Activated CD8-positive, alpha-beta T cell treated with anti-CD3 and anti-CD28 coated beads, Interleukin-2, amount 10 ng/mL, durations not matched to agents 7 days and 5 days (primary cell): ENCODE data around the gene NDUFAF3. TPM values are rescaled to one million over a fixed set of nuclear protein-coding genes. Genes with fewer than 3 reads are reported as not detected.
A peak's percentile ranks its signal among the peaks of the same experiment; 100 is the strongest.

Source experiments
- ATAC-seq: fragments of 150-1000 bp; cut with Tn5 transposase; one replicate; pipeline ENCODE4 v1.10.0; 2021; ENCODE audit warnings: moderate library complexity
- CTCF ChIA-PET: fragments of 350-600 bp; sonication (Branson Sonifier 250); formaldehyde crosslinking; loops from one replicate; lab custom pipeline; 2021; ENCODE audit warnings: antibody characterized with exemption; lab: Charles Lee
- POLR2A ChIA-PET: fragments of 350-600 bp; sonication (Branson Sonifier 250); formaldehyde crosslinking; loops from one replicate; lab custom pipeline; 2021; ENCODE audit warnings: antibody characterized with exemption; lab: Charles Lee
- DNase-seq: peaks from one replicate; pipeline ENCODE4 v3.0.0-alpha.2; 2020
- H3K27ac Mint-ChIP-seq: one replicate; pipeline ENCODE4 v1.8.0; 2021; ENCODE audit warnings: mild to moderate bottlenecking, mixed read lengths
- H3K27me3 Mint-ChIP-seq: one replicate; pipeline ENCODE4 v1.8.0; 2021; ENCODE audit warnings: low read depth, mixed read lengths
- H3K36me3 Mint-ChIP-seq: one replicate; pipeline ENCODE4 v1.8.0; 2021; ENCODE audit warnings: low read depth, mixed read lengths
- H3K4me1 Mint-ChIP-seq: one replicate; pipeline ENCODE4 v1.8.0; 2021; ENCODE audit warnings: low read depth, mixed read lengths
- H3K4me3 Mint-ChIP-seq: one replicate; pipeline ENCODE4 v1.8.0; 2021; ENCODE audit warnings: mild to moderate bottlenecking, mixed read lengths
- H3K9me3 Mint-ChIP-seq: one replicate; pipeline ENCODE4 v1.8.0; 2022; ENCODE audit warnings: mixed read lengths; ENCODE audit not compliant: insufficient read depth
- total RNA-seq, 2 experiments: library from RNA; stranded (reverse); gene quantifications; one replicate each; pipeline ENCODE4 v1.2.3, GENCODE V29; 2021

NDUFAF3 gene
- total RNA-seq, 2 experiments from 2014 or later, result 92.1 to 93.7 TPM

DNA sequence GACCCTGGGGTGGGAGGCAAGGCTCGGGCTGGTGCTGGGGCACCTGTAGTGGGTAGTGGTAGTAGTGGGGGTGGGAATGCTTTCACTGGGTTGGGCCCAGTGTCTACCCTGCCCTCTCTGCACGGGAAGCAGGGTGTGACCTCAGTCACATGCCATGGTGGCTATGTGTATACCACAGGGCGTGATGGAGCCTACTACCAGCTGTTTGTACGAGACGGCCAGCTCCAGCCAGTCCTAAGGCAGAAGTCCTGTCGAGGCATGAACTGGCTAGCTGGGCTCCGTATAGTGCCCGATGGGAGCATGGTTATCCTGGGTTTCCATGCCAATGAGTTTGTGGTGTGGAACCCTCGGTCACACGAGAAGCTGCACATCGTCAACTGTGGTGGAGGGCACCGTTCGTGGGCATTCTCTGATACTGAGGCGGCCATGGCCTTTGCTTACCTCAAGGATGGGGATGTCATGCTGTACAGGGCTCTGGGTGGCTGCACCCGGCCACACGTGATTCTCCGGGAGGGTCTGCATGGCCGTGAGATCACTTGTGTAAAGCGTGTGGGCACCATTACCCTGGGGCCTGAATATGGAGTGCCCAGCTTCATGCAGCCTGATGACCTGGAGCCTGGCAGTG, 8.7 kb upstream of the NDUFAF3 start:
- ATAC-seq, result no peak
- Mint-ChIP-seq H3K4me1 (peaks cover 36% of the 10 kb centered on the region), H3K9me3 (no peaks in the 10 kb centered on the region), H3K27me3 (no peaks in the 10 kb centered on the region), H3K4me3 (no peak overlapping the region), H3K27ac (no peak overlapping the region), H3K36me3 (peaks cover 41% of the 10 kb centered on the region)
- CTCF ChIA-PET, result interaction anchor here (0.9 to 19.2 kb wide), 4 partner anchors 8 to 277 kb away, joined by 3 to 319 read pairs (median 14); partner anchors contain the start of genes NDUFAF3, P4HTM and QRICH1
- POLR2A ChIA-PET, result interaction anchor here (0.8 to 3.4 kb wide), 2 partner anchors 8 to 115 kb away, joined by 3 to 27 read pairs; partner anchors contain the start of gene NDUFAF3
- no peak for DNase-seq

DNA sequence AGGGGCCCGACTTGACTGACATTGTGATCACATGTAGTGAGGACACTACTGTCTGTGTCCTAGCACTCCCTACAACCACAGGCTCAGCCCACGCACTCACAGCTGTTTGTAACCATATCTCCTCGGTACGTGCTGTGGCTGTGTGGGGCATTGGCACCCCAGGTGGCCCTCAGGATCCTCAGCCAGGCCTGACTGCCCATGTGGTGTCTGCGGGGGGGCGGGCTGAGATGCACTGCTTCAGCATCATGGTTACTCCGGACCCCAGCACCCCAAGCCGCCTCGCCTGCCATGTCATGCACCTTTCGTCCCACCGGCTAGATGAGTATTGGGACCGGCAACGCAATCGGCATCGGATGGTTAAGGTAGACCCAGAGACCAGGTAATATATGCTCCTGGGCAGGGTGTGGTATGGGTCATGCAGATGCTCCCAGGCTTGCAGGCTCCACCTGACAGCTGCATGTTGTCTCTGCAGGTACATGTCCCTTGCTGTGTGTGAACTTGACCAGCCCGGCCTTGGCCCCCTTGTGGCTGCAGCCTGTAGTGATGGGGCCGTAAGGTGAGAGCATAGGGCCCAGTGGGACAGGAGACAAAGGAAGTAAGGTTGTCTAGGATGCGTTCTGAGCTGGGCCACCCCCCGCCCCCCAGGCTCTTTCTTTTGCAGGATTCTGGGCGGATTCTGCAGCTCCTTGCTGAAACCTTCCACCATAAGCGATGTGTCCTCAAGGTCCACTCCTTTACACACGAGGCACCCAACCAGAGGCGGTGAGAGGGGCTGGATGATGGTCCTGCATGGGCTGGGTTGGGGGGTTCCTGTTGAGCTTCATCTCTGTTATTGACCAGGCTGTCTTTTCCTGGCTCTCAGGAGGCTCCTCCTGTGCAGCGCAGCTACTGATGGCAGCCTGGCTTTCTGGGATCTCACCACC, 7.9 kb upstream of the NDUFAF3 start:
- H3K4me1 Mint-ChIP-seq, result peaks cover 34% of the 10 kb centered on the region
- no peak overlapping the region for H3K27ac Mint-ChIP-seq
- DNase-seq, result peak; percentile 67
- ChIA-PET POLR2A (interaction anchor here (0.8 to 3.4 kb wide), 3 partner anchors 7 to 116 kb away, joined by 3 to 27 read pairs (median 3); partner anchors contain the start of gene NDUFAF3), CTCF (interaction anchor here (0.9 to 19.2 kb wide), 4 partner anchors 8 to 278 kb away, joined by 3 to 319 read pairs (median 14); partner anchors contain the start of genes NDUFAF3, P4HTM and QRICH1)
- H3K27me3 Mint-ChIP-seq, result no peaks in the 10 kb centered on the region
- ATAC-seq, result peak; percentile 30
- no peak overlapping the region for H3K4me3 Mint-ChIP-seq
- H3K9me3 Mint-ChIP-seq, result no peaks in the 10 kb centered on the region
- H3K36me3 Mint-ChIP-seq, result peaks cover 43% of the 10 kb centered on the region

DNA sequence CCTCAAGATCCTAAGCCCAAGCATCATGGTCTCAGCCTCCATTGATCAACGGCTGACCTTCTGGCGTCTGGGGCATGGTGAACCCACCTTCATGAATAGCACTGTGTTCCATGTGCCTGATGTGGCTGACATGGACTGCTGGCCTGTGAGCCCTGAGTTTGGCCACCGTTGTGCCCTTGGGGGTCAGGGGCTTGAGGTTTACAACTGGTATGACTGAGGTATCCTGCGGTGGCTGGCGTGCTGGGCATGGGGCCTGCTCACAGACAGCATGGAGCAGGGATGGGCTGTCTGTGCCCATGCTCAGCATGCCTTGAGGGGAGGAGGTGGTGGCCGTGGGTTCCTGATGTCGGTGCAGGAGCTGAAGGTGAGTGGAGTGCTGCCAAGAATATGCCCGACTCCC, 6.8 kb upstream of the NDUFAF3 start:
- Mint-ChIP-seq H3K9me3 (no peaks in the 10 kb centered on the region), H3K4me1 (peaks cover 37% of the 10 kb centered on the region), H3K36me3 (peaks cover 39% of the 10 kb centered on the region), H3K27ac (no peak overlapping the region), H3K4me3 (no peak overlapping the region), H3K27me3 (no peaks in the 10 kb centered on the region)
- DNase-seq (no peak), ATAC-seq (no peak)
- ChIA-PET POLR2A (interaction anchor here (1.0 to 1.5 kb wide), 2 partner anchors 9 to 19 kb away, joined by 3 to 4 read pairs; no protein-coding TSS in a partner anchor), CTCF (interaction anchor here (8.2 to 19.2 kb wide), 2 partner anchors 7 to 24 kb away, joined by 92 to 319 read pairs; partner anchors contain the start of genes P4HTM and WDR6)

DNA sequence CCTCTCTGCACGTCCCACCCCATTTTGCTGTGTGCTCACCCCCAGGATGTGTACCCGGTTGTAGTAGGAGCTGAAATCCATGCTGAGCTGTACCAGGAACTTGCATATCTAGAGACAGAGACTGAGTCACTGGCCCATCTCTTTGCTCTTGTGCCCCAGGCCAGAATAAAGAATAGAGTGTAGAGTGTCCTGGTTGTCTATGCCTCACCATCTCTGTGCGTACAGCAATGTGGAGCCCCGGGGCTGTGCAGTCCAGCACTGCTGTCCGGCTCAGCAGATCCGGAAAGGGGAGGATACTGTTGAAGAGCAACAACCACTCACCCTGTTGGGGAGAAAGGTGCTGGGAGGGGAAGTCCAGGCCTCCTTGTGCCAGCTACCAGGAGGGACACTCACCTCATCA, 6.2 kb upstream of the NDUFAF3 start:
- Mint-ChIP-seq H3K27ac (peak overlapping the region; percentile 27), H3K9me3 (no peaks in the 10 kb centered on the region), H3K36me3 (peaks cover 43% of the 10 kb centered on the region), H3K4me3 (no peak overlapping the region), H3K4me1 (peaks cover 40% of the 10 kb centered on the region), H3K27me3 (no peaks in the 10 kb centered on the region)
- no peak for ATAC-seq
- ChIA-PET CTCF (interaction anchor here (8.2 to 19.2 kb wide), 2 partner anchors 8 to 25 kb away, joined by 92 to 319 read pairs; partner anchors contain the start of genes P4HTM and WDR6), POLR2A (interaction anchor here (1.0 to 8.2 kb wide), 4 partner anchors 8 to 104 kb away, joined by 3 to 160 read pairs (median 4); partner anchors contain the start of gene WDR6)
- DNase-seq, result no peak

DNA sequence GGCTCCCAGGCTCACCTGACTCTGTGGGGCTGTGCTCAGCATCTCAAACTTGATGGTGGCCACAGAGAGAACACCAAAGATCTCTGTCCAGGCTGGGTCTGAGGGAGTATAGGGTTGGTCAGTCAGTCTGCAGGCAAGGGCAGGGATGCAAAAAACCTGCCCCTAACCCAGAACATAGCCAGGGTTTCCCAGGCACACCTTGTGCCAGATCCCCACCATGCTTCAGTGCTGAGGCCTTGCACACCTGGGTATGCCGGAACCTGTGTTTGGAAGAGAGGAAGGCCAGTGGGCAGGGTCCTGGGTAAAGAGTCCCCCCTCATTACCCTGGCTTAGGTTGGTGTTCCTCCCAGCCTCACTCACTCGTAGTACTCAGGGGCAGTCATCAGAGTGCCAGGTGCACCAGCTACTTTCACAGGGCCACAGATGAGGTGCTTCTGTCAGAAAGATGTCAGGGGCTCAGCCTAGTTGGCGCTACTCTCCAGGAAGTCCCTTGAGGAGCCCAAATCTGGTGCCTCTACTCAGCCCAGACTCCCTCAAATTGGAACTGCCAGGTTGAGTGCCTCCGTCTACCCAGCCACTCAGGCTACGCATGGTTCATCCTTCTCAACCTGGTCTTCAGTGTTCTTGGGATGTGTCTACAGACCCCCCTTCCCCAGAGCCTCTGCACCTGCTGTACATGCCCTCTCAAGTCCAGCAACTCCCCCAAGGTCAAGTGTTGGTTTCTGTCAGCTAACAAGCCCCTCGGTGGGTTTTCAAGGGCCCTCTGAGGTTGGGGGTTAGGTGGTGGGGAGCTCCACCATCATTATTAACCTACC, 5.3 kb upstream of the NDUFAF3 start:
- Mint-ChIP-seq H3K4me1 (peaks cover 40% of the 10 kb centered on the region), H3K36me3 (peaks cover 45% of the 10 kb centered on the region), H3K9me3 (no peaks in the 10 kb centered on the region), H3K27me3 (no peaks in the 10 kb centered on the region), H3K4me3 (peak overlapping the region; percentile 97), H3K27ac (peak overlapping the region; percentile 85)
- DNase-seq (no peak), ATAC-seq (no peak)
- CTCF ChIA-PET, result interaction anchor here (2.1 to 19.2 kb wide), 3 partner anchors 9 to 26 kb away, joined by 6 to 319 read pairs (median 92); partner anchors contain the start of genes IMPDH2, P4HTM and WDR6
- POLR2A ChIA-PET, result interaction anchor here (0.5 to 8.2 kb wide), 8 partner anchors 10 to 103 kb away, joined by 3 to 160 read pairs (median 3); partner anchors contain the start of genes P4HTM, QRICH1 and WDR6

DNA sequence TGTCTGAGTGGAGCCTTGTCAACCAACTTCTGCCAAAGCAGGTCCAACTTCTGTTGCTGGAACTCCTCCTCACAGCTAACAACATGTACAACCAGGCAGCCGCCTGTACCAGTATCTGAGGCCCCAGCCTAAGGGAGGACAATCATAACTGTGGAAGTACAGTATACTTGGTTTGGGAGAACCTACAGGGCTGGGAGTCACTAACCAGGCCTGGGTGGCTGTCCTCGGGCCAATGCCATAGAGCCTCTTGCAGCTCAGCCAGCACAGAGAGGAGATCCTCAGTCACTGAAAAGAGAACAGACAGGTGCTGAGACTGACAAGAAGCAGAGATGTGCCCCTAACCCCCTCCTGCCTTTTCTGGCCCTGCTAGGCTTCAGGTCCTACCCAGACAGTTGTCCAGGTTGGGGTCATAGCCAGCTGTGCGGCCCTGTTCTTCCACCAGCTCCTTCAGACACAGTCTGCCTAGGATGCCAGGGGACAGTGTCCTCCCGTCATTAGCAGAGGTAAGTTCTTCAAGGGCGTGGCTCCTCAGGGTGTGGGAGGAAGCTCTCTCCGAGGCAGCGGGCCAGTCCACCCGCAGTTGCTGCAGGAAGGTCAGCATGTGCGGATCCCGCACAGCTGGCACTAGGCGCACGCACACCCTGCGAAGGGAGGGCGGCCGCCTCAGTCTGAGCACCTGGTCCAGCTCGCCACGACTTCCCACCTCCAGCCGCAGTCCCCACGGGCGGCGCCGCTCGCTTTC, 4.5 kb upstream of the NDUFAF3 start:
- ChIA-PET CTCF (interaction anchor here (1.0 to 19.2 kb wide), 4 partner anchors 9 to 77 kb away, joined by 3 to 319 read pairs (median 49); partner anchors contain the start of genes IMPDH2, P4HTM and WDR6), POLR2A (interaction anchor here (0.5 to 8.2 kb wide), 9 partner anchors 8 to 98 kb away, joined by 3 to 160 read pairs (median 3); partner anchors contain the start of genes IMPDH2, P4HTM, QRICH1 and WDR6)
- peaks cover 37% of the 10 kb centered on the region for H3K4me1 Mint-ChIP-seq
- H3K4me3 Mint-ChIP-seq, result peak overlapping the region; percentile 97
- peaks cover 39% of the 10 kb centered on the region for H3K36me3 Mint-ChIP-seq
- no peaks in the 10 kb centered on the region for H3K9me3 Mint-ChIP-seq
- no peaks in the 10 kb centered on the region for H3K27me3 Mint-ChIP-seq
- peak overlapping the region; percentile 85 for H3K27ac Mint-ChIP-seq
- peak; percentile 46 for DNase-seq
- no peak for ATAC-seq

DNA sequence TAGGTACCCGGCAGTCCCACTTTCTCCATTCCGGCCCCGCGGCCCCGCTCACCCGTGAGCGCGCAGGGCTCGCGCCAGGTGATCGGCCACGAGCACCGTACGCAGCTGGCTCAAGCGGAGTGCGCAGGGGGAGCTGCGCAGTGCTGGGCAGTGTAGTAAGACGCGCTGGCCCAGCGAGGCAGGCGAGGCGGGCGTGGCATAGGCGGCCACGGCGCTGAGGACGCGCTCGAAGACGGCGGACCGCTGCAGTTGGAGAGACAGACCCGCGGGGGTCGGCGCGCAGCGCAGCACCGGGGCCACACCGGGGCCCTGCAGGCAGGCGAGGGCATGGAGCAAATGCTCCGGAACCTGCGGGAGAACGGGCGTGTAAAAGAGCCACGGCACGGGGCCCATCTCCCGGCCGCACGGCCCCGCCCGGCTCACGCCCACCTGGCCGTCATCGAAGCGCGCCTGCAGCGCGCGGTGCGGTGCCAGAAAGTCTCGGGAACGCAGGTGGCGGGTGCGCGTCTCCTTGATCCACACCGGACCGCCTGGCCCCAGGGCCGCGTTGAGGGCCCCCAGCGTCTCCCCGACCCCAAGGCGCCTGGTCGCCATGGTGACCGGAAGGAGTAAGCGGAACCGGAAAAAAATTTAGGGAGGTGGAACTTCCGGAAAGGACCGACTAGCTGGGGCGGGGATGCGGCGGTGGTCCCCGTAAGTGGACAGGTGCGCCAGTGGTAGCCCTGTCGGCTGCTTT, 3.8 kb upstream of the NDUFAF3 start, which contains the start of gene DALRD3:
Gene DALRD3, minus strand, starts transcription at position 610 of the 736 bp plus-strand sequence. Its CDS starts 16 bp downstream, at position 594.
- ChIA-PET POLR2A (interaction anchor here (0.7 to 8.2 kb wide), 8 partner anchors 8 to 99 kb away, joined by 3 to 160 read pairs (median 30); partner anchors contain the start of genes IMPDH2, P4HTM, QRICH1 and WDR6), CTCF (interaction anchor here (1.0 to 19.2 kb wide), 4 partner anchors 10 to 76 kb away, joined by 3 to 319 read pairs (median 49); partner anchors contain the start of genes IMPDH2, P4HTM and WDR6)
- Mint-ChIP-seq H3K4me1 (peaks cover 43% of the 10 kb centered on the region), H3K9me3 (no peaks in the 10 kb centered on the region), H3K36me3 (peaks cover 45% of the 10 kb centered on the region), H3K4me3 (peak within 1 kb of the TSS; percentile 97), H3K27me3 (no peaks in the 10 kb centered on the region), H3K27ac (peak within 1 kb of the TSS; percentile 89)
- DNase-seq (peak; percentile 73), ATAC-seq (peak; percentile 15)

DNA sequence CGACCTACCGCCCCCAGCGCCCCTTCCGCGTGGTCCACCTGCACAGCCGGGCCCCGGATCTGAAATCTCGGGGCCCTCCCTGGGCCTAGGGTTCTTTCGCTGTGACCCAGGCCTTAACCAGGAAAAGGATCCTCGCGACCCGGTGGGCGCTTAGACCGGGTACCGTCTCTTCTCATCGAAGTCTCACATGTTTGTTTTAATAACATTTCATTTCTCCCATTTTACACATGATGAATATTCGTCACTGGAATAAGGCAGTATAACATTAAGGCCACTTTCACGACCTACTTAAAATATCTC, 3.3 kb upstream of the NDUFAF3 start:
- ChIA-PET POLR2A (interaction anchor here (3.9 to 8.2 kb wide), 5 partner anchors 10 to 75 kb away, joined by 22 to 160 read pairs (median 57); partner anchors contain the start of genes IMPDH2, P4HTM, QRICH1 and WDR6), CTCF (interaction anchor here (2.1 to 19.2 kb wide), 3 partner anchors 11 to 28 kb away, joined by 6 to 319 read pairs (median 92); partner anchors contain the start of genes IMPDH2, P4HTM and WDR6)
- H3K36me3 Mint-ChIP-seq, result peaks cover 49% of the 10 kb centered on the region
- DNase-seq, result no peak
- H3K9me3 Mint-ChIP-seq, result no peaks in the 10 kb centered on the region
- peak overlapping the region; percentile 97 for H3K4me3 Mint-ChIP-seq
- peak overlapping the region; percentile 89 for H3K27ac Mint-ChIP-seq
- H3K4me1 Mint-ChIP-seq, result peaks cover 46% of the 10 kb centered on the region
- ATAC-seq, result no peak
- H3K27me3 Mint-ChIP-seq, result no peaks in the 10 kb centered on the region

DNA sequence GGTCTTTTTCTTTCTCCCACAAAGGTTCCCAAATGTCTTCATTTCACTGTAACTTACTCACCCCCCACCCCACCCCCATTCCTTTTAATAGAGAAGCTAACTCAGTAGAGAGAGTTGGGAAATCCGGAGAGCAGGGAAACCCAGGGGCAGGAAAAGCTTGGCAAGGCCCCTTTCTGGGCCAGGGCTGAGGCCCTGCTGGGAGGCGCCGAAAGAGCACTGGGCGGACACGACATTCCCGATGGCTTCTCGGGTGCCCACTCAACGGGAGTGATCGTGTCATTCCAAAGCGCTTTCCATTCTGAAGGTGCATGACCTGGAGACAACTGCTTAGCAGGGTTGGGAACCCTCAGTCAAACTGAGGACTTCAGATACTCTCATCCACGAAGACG, 2.0 kb upstream of the NDUFAF3 start:
- CTCF ChIA-PET, result interaction anchor here (1.2 to 19.2 kb wide), 5 partner anchors 8 to 73 kb away, joined by 5 to 319 read pairs (median 24); partner anchors contain the start of genes P4HTM, QRICH1 and WDR6
- Mint-ChIP-seq H3K9me3 (no peaks in the 10 kb centered on the region), H3K4me3 (peak overlapping the region; percentile 97), H3K27me3 (no peaks in the 10 kb centered on the region), H3K27ac (peak overlapping the region; percentile 98), H3K4me1 (peaks cover 53% of the 10 kb centered on the region), H3K36me3 (peaks cover 54% of the 10 kb centered on the region)
- POLR2A ChIA-PET, result interaction anchor here (1.2 to 8.2 kb wide), 8 partner anchors 8 to 553 kb away, joined by 3 to 160 read pairs (median 32); partner anchors contain the start of genes IMPDH2, P4HTM, QRICH1 and WDR6
- ATAC-seq, result no peak
- no peak for DNase-seq
